Measurements from ENCODE around the gene ATF6.

- TF ChIP-seq CTCF (IDR thresholded peaks at IDR 0.05; ENCODE audit: low read depth, low read length, poor library complexity, severe bottlenecking) (no peak), EZH2phosphoT487 (IDR thresholded peaks at IDR 0.05; ENCODE audit: borderline replicate concordance, low read length) (no peak)
Observed at GRCh38 chr1:161949548-161949947, 183.4 kb downstream of the ATF6 start.

Data from DOHH2 (cell line).